ENCODE data around the gene F2RL3.

F2RL3 gene

GRCh38 chr19:16894080-16894479 lies 5.3 kb downstream of the F2RL3 start:
- no peak overlapping the region for H3K4me3 ChIP-seq (ENCODE audit: low read depth, low read length)
- TF ChIP-seq, protein P1, sequence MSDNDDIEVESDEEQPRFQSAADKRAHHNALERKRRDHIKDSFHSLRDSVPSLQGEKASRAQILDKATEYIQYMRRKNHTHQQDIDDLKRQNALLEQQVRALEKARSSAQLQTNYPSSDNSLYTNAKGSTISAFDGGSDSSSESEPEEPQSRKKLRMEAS (IDR thresholded peaks at IDR 0.05; ENCODE audit: low read depth, low read length): no peak
- no peak for TF ChIP-seq MYC (IDR thresholded peaks at IDR 0.05; ENCODE audit: low read depth, low read length)
- TF ChIP-seq, protein P2, sequence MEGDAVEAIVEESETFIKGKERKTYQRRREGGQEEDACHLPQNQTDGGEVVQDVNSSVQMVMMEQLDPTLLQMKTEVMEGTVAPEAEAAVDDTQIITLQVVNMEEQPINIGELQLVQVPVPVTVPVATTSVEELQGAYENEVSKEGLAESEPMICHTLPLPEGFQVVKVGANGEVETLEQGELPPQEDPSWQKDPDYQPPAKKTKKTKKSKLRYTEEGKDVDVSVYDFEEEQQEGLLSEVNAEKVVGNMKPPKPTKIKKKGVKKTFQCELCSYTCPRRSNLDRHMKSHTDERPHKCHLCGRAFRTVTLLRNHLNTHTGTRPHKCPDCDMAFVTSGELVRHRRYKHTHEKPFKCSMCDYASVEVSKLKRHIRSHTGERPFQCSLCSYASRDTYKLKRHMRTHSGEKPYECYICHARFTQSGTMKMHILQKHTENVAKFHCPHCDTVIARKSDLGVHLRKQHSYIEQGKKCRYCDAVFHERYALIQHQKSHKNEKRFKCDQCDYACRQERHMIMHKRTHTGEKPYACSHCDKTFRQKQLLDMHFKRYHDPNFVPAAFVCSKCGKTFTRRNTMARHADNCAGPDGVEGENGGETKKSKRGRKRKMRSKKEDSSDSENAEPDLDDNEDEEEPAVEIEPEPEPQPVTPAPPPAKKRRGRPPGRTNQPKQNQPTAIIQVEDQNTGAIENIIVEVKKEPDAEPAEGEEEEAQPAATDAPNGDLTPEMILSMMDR (IDR thresholded peaks at IDR 0.05; ENCODE audit: low read depth, low read length): no peak
- no peak for TF ChIP-seq POLR2A (IDR thresholded peaks at IDR 0.05; ENCODE audit: extremely low read depth, insufficient read length)
- no peak for DNase-seq (ENCODE audit: low read depth)

DNA sequence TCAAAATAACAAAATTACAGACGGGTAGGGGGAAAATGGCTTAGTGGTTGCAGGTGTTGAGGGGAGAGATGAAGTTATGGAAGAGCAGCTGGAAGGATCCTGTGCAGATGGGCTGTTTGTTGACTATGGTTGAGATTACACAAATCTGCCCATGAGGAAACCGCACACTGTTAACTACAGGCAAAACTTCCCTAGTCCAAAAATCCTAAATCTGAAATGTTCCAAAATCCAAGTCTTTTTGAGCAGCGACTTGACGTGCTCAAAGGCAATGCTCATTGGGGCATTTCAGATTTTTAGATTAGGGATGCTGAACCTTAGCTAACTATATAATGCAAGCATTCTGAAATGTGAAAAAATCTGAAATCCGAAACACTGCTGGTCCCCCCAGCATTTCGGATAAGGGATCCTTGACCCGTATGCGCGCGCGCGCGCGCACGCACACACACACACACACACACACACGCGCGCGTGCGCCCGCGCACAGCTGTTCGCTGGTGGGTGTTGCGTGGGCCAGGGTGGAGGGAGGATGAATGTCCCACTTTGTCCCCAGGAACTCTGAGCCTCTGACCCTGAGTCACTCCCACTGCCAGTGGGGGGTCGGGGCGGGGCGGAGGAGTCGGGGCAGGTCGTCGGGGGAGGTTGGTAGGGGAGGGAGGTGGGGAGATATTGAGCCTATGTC lies 6.8 kb downstream of the F2RL3 start:
- DNase-seq (ENCODE audit: low read depth): peak; percentile 48
- TF ChIP-seq MYC (IDR thresholded peaks at IDR 0.05; ENCODE audit: low read depth, low read length): no peak
- TF ChIP-seq, protein P2 (IDR thresholded peaks at IDR 0.05; ENCODE audit: low read depth, low read length): no peak
- TF ChIP-seq POLR2A (IDR thresholded peaks at IDR 0.05; ENCODE audit: extremely low read depth, insufficient read length): no peak
- TF ChIP-seq, protein P1 (IDR thresholded peaks at IDR 0.05; ENCODE audit: low read depth, low read length): no peak
- no peak overlapping the region for H3K4me3 ChIP-seq (ENCODE audit: low read depth, low read length)

GRCh38 chr19:16896146-16897028 lies 7.6 kb downstream of the F2RL3 start:
- no peak overlapping the region for H3K4me3 ChIP-seq (ENCODE audit: low read depth, low read length)
- TF ChIP-seq, protein P2 (IDR thresholded peaks at IDR 0.05; ENCODE audit: low read depth, low read length): no peak
- TF ChIP-seq MYC (IDR thresholded peaks at IDR 0.05; ENCODE audit: low read depth, low read length): no peak
- no peak for TF ChIP-seq POLR2A (IDR thresholded peaks at IDR 0.05; ENCODE audit: extremely low read depth, insufficient read length)
- TF ChIP-seq, protein P1 (IDR thresholded peaks at IDR 0.05; ENCODE audit: low read depth, low read length): no peak
- DNase-seq (ENCODE audit: low read depth): peak; percentile 47

DNA sequence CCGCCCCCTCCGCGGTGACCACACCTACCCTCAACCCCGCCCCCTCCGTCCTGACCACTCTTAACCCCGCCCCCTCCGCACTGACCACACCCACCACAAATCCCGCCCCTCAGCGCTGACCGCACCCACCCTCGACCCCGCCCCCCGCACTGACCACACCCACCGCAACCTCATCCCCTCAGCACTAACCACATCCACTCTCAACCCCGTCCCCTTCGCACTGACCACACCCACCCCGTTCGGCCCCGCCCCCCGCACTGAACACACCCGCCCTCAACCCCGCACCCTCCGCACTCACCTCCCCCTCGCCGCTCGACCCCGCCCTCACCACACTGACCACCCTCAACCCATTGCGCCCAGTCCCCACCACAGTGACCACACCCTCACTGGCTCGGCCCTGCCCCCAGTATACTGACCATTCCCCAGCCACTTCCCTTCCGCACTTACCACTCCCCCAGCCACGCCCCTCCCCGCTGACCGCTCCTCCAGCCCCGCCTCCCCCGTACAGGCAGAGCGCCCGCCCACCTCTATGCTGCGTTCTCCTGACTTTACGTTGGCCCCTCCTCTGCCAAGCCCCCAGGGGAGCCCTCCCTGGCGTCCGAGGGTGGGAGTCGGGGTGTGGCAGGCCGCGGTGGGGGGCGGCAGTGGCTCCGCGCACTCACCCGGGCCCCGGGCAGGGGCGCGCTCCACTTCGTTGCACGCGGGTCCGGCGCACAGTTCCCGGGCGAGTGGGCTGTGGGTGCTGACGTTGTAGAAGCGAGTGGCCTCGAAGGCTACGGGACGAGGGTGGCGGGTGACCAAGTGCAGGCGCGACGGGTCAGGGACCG lies 8.4 kb downstream of the F2RL3 start:
- TF ChIP-seq POLR2A (IDR thresholded peaks at IDR 0.05; ENCODE audit: extremely low read depth, insufficient read length): no peak
- DNase-seq (ENCODE audit: low read depth): peak; percentile 86
- peak overlapping the region; percentile 25 for H3K4me3 ChIP-seq (ENCODE audit: low read depth, low read length)

DNA sequence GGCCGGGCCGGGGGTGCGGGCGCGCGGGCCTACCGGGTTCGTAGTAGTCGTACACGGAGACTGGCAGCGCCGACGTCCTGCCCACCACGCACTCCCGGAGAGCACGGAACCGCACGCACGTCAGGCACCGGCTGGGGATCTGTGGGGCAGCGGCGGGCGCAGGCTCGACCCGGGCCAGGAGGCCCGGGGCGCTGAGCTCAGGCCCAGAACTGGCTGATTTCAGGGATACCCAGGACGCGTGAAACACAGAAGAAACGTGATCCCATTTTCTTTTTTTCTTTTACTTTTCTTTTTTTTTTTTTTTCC lies 9.0 kb downstream of the F2RL3 start:
- no peak for DNase-seq (ENCODE audit: low read depth)
- no peak overlapping the region for H3K4me3 ChIP-seq (ENCODE audit: low read depth, low read length)
- TF ChIP-seq, protein P2 (IDR thresholded peaks at IDR 0.05; ENCODE audit: low read depth, low read length): no peak
- no peak for TF ChIP-seq MYC (IDR thresholded peaks at IDR 0.05; ENCODE audit: low read depth, low read length)
- no peak for TF ChIP-seq POLR2A (IDR thresholded peaks at IDR 0.05; ENCODE audit: extremely low read depth, insufficient read length)
- TF ChIP-seq, protein P1 (IDR thresholded peaks at IDR 0.05; ENCODE audit: low read depth, low read length): no peak
